Measurements from ENCODE around the gene RUFY3.

DNA sequence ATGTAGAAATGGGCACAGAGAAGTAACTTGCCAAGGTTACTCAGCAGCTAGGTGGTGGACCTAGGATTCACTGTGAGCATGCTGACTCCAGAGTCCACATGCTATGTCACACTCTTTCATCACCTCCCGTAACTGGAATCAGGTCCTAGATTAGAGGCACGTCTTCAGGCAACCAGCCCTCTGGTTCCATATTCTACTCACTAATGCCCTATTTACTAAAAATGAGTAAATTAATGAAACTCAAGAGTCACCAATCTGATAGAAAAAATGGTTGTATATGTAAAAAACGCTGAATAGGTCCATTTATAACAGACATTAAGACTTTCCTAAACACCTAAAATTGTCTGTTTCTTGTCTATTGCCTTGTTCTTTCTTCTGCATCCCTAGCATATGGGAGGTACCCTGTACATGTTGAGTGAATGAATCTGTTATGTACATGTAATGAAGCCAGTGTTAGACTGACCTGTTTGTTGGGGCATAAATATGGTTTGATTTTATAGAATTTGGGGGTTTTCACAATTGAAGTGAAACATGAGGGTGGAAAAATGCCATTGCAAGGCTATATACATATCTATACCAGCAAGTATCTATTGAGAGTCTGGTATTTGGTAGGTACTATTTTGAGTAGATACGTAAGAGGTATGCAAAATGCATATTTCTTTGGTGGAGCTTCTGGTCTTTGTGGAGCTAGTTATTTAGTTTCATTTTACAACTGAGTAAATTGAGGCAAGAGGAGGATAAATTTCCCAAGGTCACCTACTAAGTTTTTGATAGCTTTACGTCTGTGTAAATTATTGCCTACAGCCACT lies 7.5 kb upstream of the RUFY3 start:
- TF ChIP-seq ZNF514 (tag by site-specific recombination; IDR thresholded peaks at IDR 0.05) = no peak
- TF ChIP-seq YY1 (tag by site-specific recombination; IDR thresholded peaks at IDR 0.05) = no peak
- TF ChIP-seq, protein P1, sequence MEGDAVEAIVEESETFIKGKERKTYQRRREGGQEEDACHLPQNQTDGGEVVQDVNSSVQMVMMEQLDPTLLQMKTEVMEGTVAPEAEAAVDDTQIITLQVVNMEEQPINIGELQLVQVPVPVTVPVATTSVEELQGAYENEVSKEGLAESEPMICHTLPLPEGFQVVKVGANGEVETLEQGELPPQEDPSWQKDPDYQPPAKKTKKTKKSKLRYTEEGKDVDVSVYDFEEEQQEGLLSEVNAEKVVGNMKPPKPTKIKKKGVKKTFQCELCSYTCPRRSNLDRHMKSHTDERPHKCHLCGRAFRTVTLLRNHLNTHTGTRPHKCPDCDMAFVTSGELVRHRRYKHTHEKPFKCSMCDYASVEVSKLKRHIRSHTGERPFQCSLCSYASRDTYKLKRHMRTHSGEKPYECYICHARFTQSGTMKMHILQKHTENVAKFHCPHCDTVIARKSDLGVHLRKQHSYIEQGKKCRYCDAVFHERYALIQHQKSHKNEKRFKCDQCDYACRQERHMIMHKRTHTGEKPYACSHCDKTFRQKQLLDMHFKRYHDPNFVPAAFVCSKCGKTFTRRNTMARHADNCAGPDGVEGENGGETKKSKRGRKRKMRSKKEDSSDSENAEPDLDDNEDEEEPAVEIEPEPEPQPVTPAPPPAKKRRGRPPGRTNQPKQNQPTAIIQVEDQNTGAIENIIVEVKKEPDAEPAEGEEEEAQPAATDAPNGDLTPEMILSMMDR (tag by site-specific recombination; IDR thresholded peaks at IDR 0.05) = no peak
- TF ChIP-seq SETDB1 (IDR thresholded peaks at IDR 0.05; ENCODE audit: insufficient read length, low read length) = no peak
- TF ChIP-seq ZNF433 (tag by site-specific recombination; IDR thresholded peaks at IDR 0.05; ENCODE audit: low read depth) = no peak
- TF ChIP-seq ZSCAN23 (tag by site-specific recombination; IDR thresholded peaks at IDR 0.05) = no peak
- TF ChIP-seq ZNF670 (tag by site-specific recombination; IDR thresholded peaks at IDR 0.05; ENCODE audit: low read depth) = no peak
- TF ChIP-seq, protein P2, sequence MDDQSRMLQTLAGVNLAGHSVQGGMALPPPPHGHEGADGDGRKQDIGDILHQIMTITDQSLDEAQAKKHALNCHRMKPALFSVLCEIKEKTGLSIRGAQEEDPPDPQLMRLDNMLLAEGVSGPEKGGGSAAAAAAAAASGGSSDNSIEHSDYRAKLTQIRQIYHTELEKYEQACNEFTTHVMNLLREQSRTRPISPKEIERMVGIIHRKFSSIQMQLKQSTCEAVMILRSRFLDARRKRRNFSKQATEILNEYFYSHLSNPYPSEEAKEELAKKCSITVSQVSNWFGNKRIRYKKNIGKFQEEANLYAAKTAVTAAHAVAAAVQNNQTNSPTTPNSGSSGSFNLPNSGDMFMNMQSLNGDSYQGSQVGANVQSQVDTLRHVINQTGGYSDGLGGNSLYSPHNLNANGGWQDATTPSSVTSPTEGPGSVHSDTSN (CRISPR knock-in tag; IDR thresholded peaks at IDR 0.05) = no peak
- TF ChIP-seq, protein P3, sequence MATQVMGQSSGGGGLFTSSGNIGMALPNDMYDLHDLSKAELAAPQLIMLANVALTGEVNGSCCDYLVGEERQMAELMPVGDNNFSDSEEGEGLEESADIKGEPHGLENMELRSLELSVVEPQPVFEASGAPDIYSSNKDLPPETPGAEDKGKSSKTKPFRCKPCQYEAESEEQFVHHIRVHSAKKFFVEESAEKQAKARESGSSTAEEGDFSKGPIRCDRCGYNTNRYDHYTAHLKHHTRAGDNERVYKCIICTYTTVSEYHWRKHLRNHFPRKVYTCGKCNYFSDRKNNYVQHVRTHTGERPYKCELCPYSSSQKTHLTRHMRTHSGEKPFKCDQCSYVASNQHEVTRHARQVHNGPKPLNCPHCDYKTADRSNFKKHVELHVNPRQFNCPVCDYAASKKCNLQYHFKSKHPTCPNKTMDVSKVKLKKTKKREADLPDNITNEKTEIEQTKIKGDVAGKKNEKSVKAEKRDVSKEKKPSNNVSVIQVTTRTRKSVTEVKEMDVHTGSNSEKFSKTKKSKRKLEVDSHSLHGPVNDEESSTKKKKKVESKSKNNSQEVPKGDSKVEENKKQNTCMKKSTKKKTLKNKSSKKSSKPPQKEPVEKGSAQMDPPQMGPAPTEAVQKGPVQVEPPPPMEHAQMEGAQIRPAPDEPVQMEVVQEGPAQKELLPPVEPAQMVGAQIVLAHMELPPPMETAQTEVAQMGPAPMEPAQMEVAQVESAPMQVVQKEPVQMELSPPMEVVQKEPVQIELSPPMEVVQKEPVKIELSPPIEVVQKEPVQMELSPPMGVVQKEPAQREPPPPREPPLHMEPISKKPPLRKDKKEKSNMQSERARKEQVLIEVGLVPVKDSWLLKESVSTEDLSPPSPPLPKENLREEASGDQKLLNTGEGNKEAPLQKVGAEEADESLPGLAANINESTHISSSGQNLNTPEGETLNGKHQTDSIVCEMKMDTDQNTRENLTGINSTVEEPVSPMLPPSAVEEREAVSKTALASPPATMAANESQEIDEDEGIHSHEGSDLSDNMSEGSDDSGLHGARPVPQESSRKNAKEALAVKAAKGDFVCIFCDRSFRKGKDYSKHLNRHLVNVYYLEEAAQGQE (tag by site-specific recombination; IDR thresholded peaks at IDR 0.05) = no peak
- no peak for TF ChIP-seq ZNF626 (tag by site-specific recombination; IDR thresholded peaks at IDR 0.05)
- TF ChIP-seq ZNF624 (tag by site-specific recombination; IDR thresholded peaks at IDR 0.05) = no peak
- TF ChIP-seq ZNF610 (tag by site-specific recombination; IDR thresholded peaks at IDR 0.05; ENCODE audit: borderline replicate concordance) = no peak
- TF ChIP-seq, protein P4, sequence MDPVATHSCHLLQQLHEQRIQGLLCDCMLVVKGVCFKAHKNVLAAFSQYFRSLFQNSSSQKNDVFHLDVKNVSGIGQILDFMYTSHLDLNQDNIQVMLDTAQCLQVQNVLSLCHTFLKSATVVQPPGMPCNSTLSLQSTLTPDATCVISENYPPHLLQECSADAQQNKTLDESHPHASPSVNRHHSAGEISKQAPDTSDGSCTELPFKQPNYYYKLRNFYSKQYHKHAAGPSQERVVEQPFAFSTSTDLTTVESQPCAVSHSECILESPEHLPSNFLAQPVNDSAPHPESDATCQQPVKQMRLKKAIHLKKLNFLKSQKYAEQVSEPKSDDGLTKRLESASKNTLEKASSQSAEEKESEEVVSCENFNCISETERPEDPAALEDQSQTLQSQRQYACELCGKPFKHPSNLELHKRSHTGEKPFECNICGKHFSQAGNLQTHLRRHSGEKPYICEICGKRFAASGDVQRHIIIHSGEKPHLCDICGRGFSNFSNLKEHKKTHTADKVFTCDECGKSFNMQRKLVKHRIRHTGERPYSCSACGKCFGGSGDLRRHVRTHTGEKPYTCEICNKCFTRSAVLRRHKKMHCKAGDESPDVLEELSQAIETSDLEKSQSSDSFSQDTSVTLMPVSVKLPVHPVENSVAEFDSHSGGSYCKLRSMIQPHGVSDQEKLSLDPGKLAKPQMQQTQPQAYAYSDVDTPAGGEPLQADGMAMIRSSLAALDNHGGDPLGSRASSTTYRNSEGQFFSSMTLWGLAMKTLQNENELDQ (tag by site-specific recombination; IDR thresholded peaks at IDR 0.05; ENCODE audit: low read depth) = no peak
